HG03139 (cell line): ENCODE data around the gene BOLA1.
"Not testable (repeated sequence)": the region's sequence is repeated elsewhere in the genome, so short reads cannot be mapped to it uniquely, and the experiment has no call there.

ENCODE experiments used
- ATAC-seq: cut with Tn5 transposase; IDR thresholded peaks from one replicate; pipeline ENCODE4 v1.9.1; 2021; ENCODE audit not compliant: unreplicated experiment

Gene BOLA1

GRCh38 chr1:149899460-149900284 lies at the start of gene BOLA1:
BOLA1 (plus strand) TSS chr1:149899568; CDS start chr1:149900060, 492 bp downstream.
- peak; percentile 90 for ATAC-seq

GRCh38 chr1:149849947-149850360 lies 49.4 kb upstream of the BOLA1 start:
- ATAC-seq: no peak

- ATAC-seq: peak; percentile 44
Measured at GRCh38 chr1:149850732-149851345, 48.5 kb upstream of the BOLA1 start.

GRCh38 chr1:149851585-149852213 lies 47.7 kb upstream of the BOLA1 start:
- peak; percentile 30 for ATAC-seq

GRCh38 chr1:149852263-149852662 lies 47.1 kb upstream of the BOLA1 start:
- ATAC-seq: not testable (repeated sequence)

- not testable (repeated sequence) for ATAC-seq
Measured at GRCh38 chr1:149860271-149860670, 39.1 kb upstream of the BOLA1 start.

GRCh38 chr1:149860684-149861496 lies 38.5 kb upstream of the BOLA1 start:
- peak; percentile 56 for ATAC-seq

- peak; percentile 7 for ATAC-seq
Measured at GRCh38 chr1:149861497-149862054, 37.8 kb upstream of the BOLA1 start.

- not testable (repeated sequence) for ATAC-seq
Measured at GRCh38 chr1:149866887-149867286, 32.5 kb upstream of the BOLA1 start.

GRCh38 chr1:149873060-149873459 lies 26.3 kb upstream of the BOLA1 start:
- not testable (repeated sequence) for ATAC-seq

- ATAC-seq: no peak
Measured at GRCh38 chr1:149877211-149877946, 22.0 kb upstream of the BOLA1 start.

GRCh38 chr1:149879556-149879955 lies 19.8 kb upstream of the BOLA1 start:
- no peak for ATAC-seq

GRCh38 chr1:149881876-149882275 lies 17.5 kb upstream of the BOLA1 start:
- ATAC-seq: no peak

- ATAC-seq: no peak
Measured at GRCh38 chr1:149883598-149884247, 15.6 kb upstream of the BOLA1 start.

- ATAC-seq: no peak
Measured at GRCh38 chr1:149884433-149885338, 14.7 kb upstream of the BOLA1 start.

GRCh38 chr1:149885339-149886120 lies 13.8 kb upstream of the BOLA1 start:
- no peak for ATAC-seq

- not testable (repeated sequence) for ATAC-seq
Measured at GRCh38 chr1:149886121-149886395, 13.3 kb upstream of the BOLA1 start.
